NCI-H2227 treated with DMSO at 0.1 percent for 48 hours (cell line): ENCODE measurements around the gene HSD17B1.
"Not testable (repeated sequence)": the region's sequence is repeated elsewhere in the genome, so short reads cannot be mapped to it uniquely, and the experiment has no call there.

Experiments
- DNase-seq: peaks from one replicate; lab custom pipeline; 2025; lab: John Stamatoyannopoulos, UW

The HSD17B1 gene

GRCh38 chr17:42552736-42553135 lies at the start of gene HSD17B1:
HSD17B1 (plus strand) TSS chr17:42552923; CDS start chr17:42552934, 11 bp downstream.
- not testable (repeated sequence) for DNase-seq

- no peak for DNase-seq
Measured at GRCh38 chr17:42502926-42503325, 49.8 kb upstream of the HSD17B1 start.

GRCh38 chr17:42507671-42508070 lies 45.1 kb upstream of the HSD17B1 start:
- DNase-seq: no peak

GRCh38 chr17:42508426-42509165 lies 44.1 kb upstream of the HSD17B1 start:
- no peak for DNase-seq

- DNase-seq: no peak
Measured at GRCh38 chr17:42509409-42509808, 43.3 kb upstream of the HSD17B1 start.

GRCh38 chr17:42509841-42510240 lies 42.9 kb upstream of the HSD17B1 start:
- no peak for DNase-seq

- no peak for DNase-seq
Measured at GRCh38 chr17:42512246-42512645, 40.5 kb upstream of the HSD17B1 start.

- DNase-seq: no peak
Measured at GRCh38 chr17:42512733-42513251, 39.9 kb upstream of the HSD17B1 start.

GRCh38 chr17:42513686-42514085 lies 39.0 kb upstream of the HSD17B1 start:
- DNase-seq: no peak

- DNase-seq: no peak
Measured at GRCh38 chr17:42514279-42514678, 38.4 kb upstream of the HSD17B1 start.

GRCh38 chr17:42514867-42515266 lies 37.9 kb upstream of the HSD17B1 start:
- no peak for DNase-seq

GRCh38 chr17:42517516-42517915 lies 35.2 kb upstream of the HSD17B1 start:
- peak; percentile 62 for DNase-seq

- no peak for DNase-seq
Measured at GRCh38 chr17:42518046-42518754, 34.5 kb upstream of the HSD17B1 start.

- no peak for DNase-seq
Measured at GRCh38 chr17:42518755-42519545, 33.8 kb upstream of the HSD17B1 start.

GRCh38 chr17:42519546-42520491 lies 32.9 kb upstream of the HSD17B1 start:
- DNase-seq: no peak

- no peak for DNase-seq
Measured at GRCh38 chr17:42520540-42520951, 32.2 kb upstream of the HSD17B1 start.

GRCh38 chr17:42521036-42521435 lies 31.7 kb upstream of the HSD17B1 start:
- no peak for DNase-seq

GRCh38 chr17:42521666-42522262 lies 31.0 kb upstream of the HSD17B1 start:
- no peak for DNase-seq

GRCh38 chr17:42522263-42522790 lies 30.4 kb upstream of the HSD17B1 start:
- DNase-seq: no peak

- DNase-seq: no peak
Measured at GRCh38 chr17:42522798-42523278, 29.9 kb upstream of the HSD17B1 start.
